Ovary (tissue), 10 donors: ENCODE data around the gene KRTAP5-7. TPM values are rescaled to one million over a fixed set of nuclear protein-coding genes. Genes with fewer than 3 reads are reported as not detected.
"Not testable (repeated sequence)": the region's sequence is repeated elsewhere in the genome, so short reads cannot be mapped to it uniquely, and the experiment has no call there.

Experiments used
- DNase-seq, 5 donors: peaks; one replicate each; pipeline ENCODE4 v3.0.0-alpha.2; 2019 to 2020
- H3K27ac ChIP-seq, 2 donors: fragments of 200-600 bp; one replicate each; pipeline versions ENCODE4 v1.5.1 to v1.8.0; 2019 to 2022
- H3K27me3 ChIP-seq: fragments of 200-600 bp; one replicate; pipeline ENCODE4 v1.8.0; 2022
- H3K36me3 ChIP-seq: fragments of 200-600 bp; sonication (generic); one replicate; pipeline ENCODE4 v1.5.1; 2019
- H3K4me1 ChIP-seq: one replicate; pipeline ENCODE4 v1.8.1; 2013; ENCODE audit warnings: mild to moderate bottlenecking, moderate library complexity; ENCODE audit not compliant: insufficient read depth
- H3K4me3 ChIP-seq: fragments of 200-600 bp; sonication (generic); one replicate; pipeline ENCODE4 v1.5.1; 2017
- H3K9me3 ChIP-seq, 2 donors: fragments of 200-600 bp in 1 of 2; sonication (generic) in 1 of 2; one replicate each; pipeline versions ENCODE4 v1.5.1 to v1.8.1; 2013 to 2019; ENCODE audit warnings: mild to moderate bottlenecking in 1 of 2, moderate library complexity in 1 of 2
- CTCF ChIP-seq, 3 donors: fragments of 450-650 bp in 2 of 3; fragments of 200-600 bp in 1 of 3; IDR thresholded peaks; one replicate each; pipeline versions ENCODE4 v1.5.1 to v1.8.0; 2016 to 2022; ENCODE audit warnings: antibody characterized with exemption in 3 of 3, mild to moderate bottlenecking in 1 of 3
- EP300 ChIP-seq: sonication (generic); formaldehyde crosslinking; IDR thresholded peaks from one replicate; pipeline ENCODE4 v1.6.1; 2017; ENCODE audit warnings: antibody characterized with exemption
- POLR2A ChIP-seq: fragments of 450-650 bp; IDR thresholded peaks from one replicate; pipeline ENCODE4 v1.6.1; 2017; ENCODE audit warnings: antibody characterized with exemption, mild to moderate bottlenecking, moderate library complexity
- WGBS, 3 donors: extraction: QIAGEN DNeasy Blood & Tissue Kit in 1 of 3; methylation state at CpG; one replicate each; pipeline versions ENCODE4 v1.1.5 to v1.1.7; 2013 to 2017; 5-methylcytosine and 5-hydroxymethylcytosine counted together
- intact Hi-C, 4 donors: fragments of 100-400 bp; cut with DNase I; formaldehyde crosslinking; loops; one replicate each; pipeline versions ENCODE4 v1.11.0 to v1.15.1; 2022 to 2023
- long read RNA-seq, 3 donors: library from polyadenylated mRNA in 2 of 3; unstranded in 2 of 3; transcript quantifications; one replicate each; pipeline ENCODE4 v2.0.0 and lab custom pipeline, GENCODE V29; 2021 to 2026
- polyA plus RNA-seq, 2 donors: library from polyadenylated mRNA; stranded (reverse); fragments of 200-250 nt in 1 of 2; fragments of 350-450 nt in 1 of 2; fragmentation: Illumina TruSeq in 1 of 2; extraction: RNeasy Lipid Tissue Mini Kit (QIAGEN cat#74804) in 1 of 2; gene quantifications; one replicate each; pipeline ENCODE4 v1.2.3, GENCODE V29; 2013 to 2014
- total RNA-seq, 7 donors: library from RNA; depleted of rRNA in 2 of 7; stranded (reverse); fragments of >200 nt in 2 of 7; fragmentation: NEBNext Ultra II Directional in 3 of 7; extraction: Animal tissue kit (Norgen Biotek cat#: 25700) in 3 of 7; gene quantifications; one replicate each; pipeline versions ENCODE4 v1.1.0 to v1.2.4, GENCODE V29; 2016 to 2023
- donor health status: DM: no; HTN: no; CAD: no; lungs with moderate emphysema.
- donor health status: DM: no; HTN: no; CAD: no.
- donor health status: Bipolar disorder and iron deficiency.
- donor health status: DM: yes; HTN: yes; CAD: no.
- donor health status: DM: no; HTN: no; CAD: no.
- donor health status: DM: yes; HTN: yes; CAD: no.

Gene KRTAP5-7
- under 1 TPM in 4 of 7 donors, not detected in 3; 0.22 to 0.27 (median 0.23) TPM for total RNA-seq
- polyA plus RNA-seq, result not detected
- long read RNA-seq, donor 1, result 0 reads
- long read RNA-seq, donor 2, result 0 reads
- long read RNA-seq, donor 3, result 0 reads

GRCh38 chr11:71526796-71527575 is at the start of gene KRTAP5-7:
TSS of gene KRTAP5-7 (plus strand) at chr11:71527267. CDS start at chr11:71527301, 34 bp downstream.
- H3K4me1 ChIP-seq, H3K27ac ChIP-seq, H3K4me3 ChIP-seq, H3K27me3 ChIP-seq, intact Hi-C loops, H3K36me3 ChIP-seq, H3K9me3 ChIP-seq, DNase-seq: not testable (repeated sequence)
- 25 to 31% (median 26%) methylated on average over 10 of the region's 10 CpGs for WGBS, 3 donors

- no peak for DNase-seq
- 73 to 78% (median 78%) methylated on average over 25 of the region's 25 CpGs for WGBS, 3 donors
- Histone ChIP-seq H3K4me1 (no peaks in the 10 kb centered on the region), H3K27ac (no peak overlapping the region), H3K9me3 (no peaks in the 10 kb centered on the region), H3K27me3 (no peaks in the 10 kb centered on the region), H3K36me3 (no peaks in the 10 kb centered on the region), H3K4me3 (no peak overlapping the region)
- intact Hi-C loops, result no loop called here
- no peak for TF ChIP-seq EP300
- no peak for TF ChIP-seq POLR2A
- TF ChIP-seq CTCF (IDR thresholded peaks at IDR 0.05), result no peak
Observed at GRCh38 chr11:71477641-71478527, 49.2 kb upstream of the KRTAP5-7 start.

- Histone ChIP-seq H3K4me3 (no peak overlapping the region), H3K4me1 (no peaks in the 10 kb centered on the region), H3K27ac (no peak overlapping the region), H3K9me3 (no peaks in the 10 kb centered on the region), H3K36me3 (no peaks in the 10 kb centered on the region), H3K27me3 (no peaks in the 10 kb centered on the region)
- TF ChIP-seq EP300, result no peak
- no peak for TF ChIP-seq CTCF (IDR thresholded peaks at IDR 0.05)
- TF ChIP-seq POLR2A, result no peak
- no peak for DNase-seq
- intact Hi-C loops, result no loop called here
- 91 to 96% (median 92%) methylated on average over 11 of the region's 11 CpGs for WGBS, 3 donors
Observed at GRCh38 chr11:71478528-71478840, 48.6 kb upstream of the KRTAP5-7 start.

GRCh38 chr11:71481101-71481960 is 45.7 kb upstream of the KRTAP5-7 start:
- intact Hi-C loops, result no loop called here
- no peaks in the 10 kb centered on the region for H3K36me3 ChIP-seq
- no peak overlapping the region for H3K4me3 ChIP-seq
- TF ChIP-seq EP300, result no peak
- no peak for TF ChIP-seq CTCF (IDR thresholded peaks at IDR 0.05)
- no peak for TF ChIP-seq POLR2A
- no peak for DNase-seq
- WGBS, 3 donors, result 86 to 89% (median 87%) methylated on average over 24 of the region's 24 CpGs
- no peaks in the 10 kb centered on the region for H3K4me1 ChIP-seq
- H3K27ac ChIP-seq, result no peak overlapping the region
- no peaks in the 10 kb centered on the region for H3K9me3 ChIP-seq
- no peaks in the 10 kb centered on the region for H3K27me3 ChIP-seq
